ENCODE measurements around the gene SLC35F3. TPM values are rescaled to one million over a fixed set of nuclear protein-coding genes. Genes with fewer than 3 reads are reported as not detected.

SLC35F3 gene
- total RNA-seq, 1 experiment from 2014 or later: 19.1 TPM

DNA sequence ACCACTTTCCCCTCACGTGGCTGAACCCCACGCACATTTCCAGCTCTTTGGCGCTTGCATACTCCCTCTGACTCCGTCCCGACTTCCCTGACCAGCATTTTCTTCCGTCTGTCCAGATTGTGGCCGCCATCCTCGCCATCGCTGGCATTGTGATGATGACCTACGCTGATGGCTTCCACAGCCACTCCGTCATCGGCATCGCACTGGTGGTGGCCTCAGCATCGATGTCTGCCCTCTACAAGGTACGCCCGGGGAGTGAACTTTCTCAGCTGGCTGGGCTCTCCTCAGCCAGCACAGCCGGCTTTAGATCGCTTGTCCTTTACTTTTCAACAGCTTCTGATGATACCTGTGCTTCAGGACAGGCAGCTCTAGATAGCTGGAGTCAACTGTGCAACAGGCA is 412.0 kb downstream of the SLC35F3 start:
- BruUV-seq (replicated peaks): no TSS peak

DNA sequence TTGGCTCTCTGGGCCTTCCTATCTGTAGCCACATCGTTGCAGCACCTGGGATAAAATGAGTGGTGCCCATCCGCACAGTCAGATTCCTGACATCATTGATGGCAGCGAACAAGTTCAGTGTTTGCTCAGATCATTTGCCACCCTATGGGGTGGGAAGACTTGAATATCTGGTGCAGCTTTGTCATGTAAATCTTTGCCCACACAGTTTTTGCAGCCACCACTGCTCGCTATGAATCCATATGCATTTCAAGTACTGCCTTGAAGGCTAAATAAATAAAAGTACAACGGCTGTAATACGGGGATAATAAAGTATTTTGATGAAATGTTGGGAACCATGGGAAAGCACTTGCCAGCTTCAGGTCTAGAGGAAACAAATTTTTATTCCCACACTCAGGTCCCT is 412.5 kb downstream of the SLC35F3 start:
- TF ChIP-seq TCF7L2 (IDR thresholded peaks at IDR 0.05; ENCODE audit: low read depth, low read length) (no peak), POLR2AphosphoS5 (IDR thresholded peaks at IDR 0.05; ENCODE audit: low read depth, low read length) (no peak), SIN3A (IDR thresholded peaks at IDR 0.05; ENCODE audit: borderline replicate concordance, insufficient read depth, low read depth, low read length) (no peak)
- TF ChIP-seq, protein P1, sequence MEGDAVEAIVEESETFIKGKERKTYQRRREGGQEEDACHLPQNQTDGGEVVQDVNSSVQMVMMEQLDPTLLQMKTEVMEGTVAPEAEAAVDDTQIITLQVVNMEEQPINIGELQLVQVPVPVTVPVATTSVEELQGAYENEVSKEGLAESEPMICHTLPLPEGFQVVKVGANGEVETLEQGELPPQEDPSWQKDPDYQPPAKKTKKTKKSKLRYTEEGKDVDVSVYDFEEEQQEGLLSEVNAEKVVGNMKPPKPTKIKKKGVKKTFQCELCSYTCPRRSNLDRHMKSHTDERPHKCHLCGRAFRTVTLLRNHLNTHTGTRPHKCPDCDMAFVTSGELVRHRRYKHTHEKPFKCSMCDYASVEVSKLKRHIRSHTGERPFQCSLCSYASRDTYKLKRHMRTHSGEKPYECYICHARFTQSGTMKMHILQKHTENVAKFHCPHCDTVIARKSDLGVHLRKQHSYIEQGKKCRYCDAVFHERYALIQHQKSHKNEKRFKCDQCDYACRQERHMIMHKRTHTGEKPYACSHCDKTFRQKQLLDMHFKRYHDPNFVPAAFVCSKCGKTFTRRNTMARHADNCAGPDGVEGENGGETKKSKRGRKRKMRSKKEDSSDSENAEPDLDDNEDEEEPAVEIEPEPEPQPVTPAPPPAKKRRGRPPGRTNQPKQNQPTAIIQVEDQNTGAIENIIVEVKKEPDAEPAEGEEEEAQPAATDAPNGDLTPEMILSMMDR (IDR thresholded peaks at IDR 0.05): no peak
- TF ChIP-seq, protein P2, sequence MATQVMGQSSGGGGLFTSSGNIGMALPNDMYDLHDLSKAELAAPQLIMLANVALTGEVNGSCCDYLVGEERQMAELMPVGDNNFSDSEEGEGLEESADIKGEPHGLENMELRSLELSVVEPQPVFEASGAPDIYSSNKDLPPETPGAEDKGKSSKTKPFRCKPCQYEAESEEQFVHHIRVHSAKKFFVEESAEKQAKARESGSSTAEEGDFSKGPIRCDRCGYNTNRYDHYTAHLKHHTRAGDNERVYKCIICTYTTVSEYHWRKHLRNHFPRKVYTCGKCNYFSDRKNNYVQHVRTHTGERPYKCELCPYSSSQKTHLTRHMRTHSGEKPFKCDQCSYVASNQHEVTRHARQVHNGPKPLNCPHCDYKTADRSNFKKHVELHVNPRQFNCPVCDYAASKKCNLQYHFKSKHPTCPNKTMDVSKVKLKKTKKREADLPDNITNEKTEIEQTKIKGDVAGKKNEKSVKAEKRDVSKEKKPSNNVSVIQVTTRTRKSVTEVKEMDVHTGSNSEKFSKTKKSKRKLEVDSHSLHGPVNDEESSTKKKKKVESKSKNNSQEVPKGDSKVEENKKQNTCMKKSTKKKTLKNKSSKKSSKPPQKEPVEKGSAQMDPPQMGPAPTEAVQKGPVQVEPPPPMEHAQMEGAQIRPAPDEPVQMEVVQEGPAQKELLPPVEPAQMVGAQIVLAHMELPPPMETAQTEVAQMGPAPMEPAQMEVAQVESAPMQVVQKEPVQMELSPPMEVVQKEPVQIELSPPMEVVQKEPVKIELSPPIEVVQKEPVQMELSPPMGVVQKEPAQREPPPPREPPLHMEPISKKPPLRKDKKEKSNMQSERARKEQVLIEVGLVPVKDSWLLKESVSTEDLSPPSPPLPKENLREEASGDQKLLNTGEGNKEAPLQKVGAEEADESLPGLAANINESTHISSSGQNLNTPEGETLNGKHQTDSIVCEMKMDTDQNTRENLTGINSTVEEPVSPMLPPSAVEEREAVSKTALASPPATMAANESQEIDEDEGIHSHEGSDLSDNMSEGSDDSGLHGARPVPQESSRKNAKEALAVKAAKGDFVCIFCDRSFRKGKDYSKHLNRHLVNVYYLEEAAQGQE (IDR thresholded peaks at IDR 0.05; ENCODE audit: insufficient read depth in 1 of 2, low read depth in 2 of 2, low read length in 1 of 2): no peak
- POLR2A ChIA-PET: no interaction called here
- no peak overlapping the region for H3K27ac ChIP-seq (ENCODE audit: low read length)
- no TSS peak for BruUV-seq (replicated peaks)
- no peaks in the 10 kb centered on the region for H3K9me3 ChIP-seq (ENCODE audit: control insufficient read depth, insufficient read depth, low read depth, low read length)
- no peaks in the 10 kb centered on the region for H3K36me3 ChIP-seq (ENCODE audit: control insufficient read depth, insufficient read depth, low read length)
- in situ Hi-C loops (cut with HindIII; ENCODE audit: low pct_unique_long_range_greater_than_20kb, low sequenced_read_pairs): no loop called here
- CTCF ChIA-PET: no interaction called here
- DNase-seq (ENCODE audit: low read depth, low spot score) (no peak), ATAC-seq (no peak)
- no peak overlapping the region for H3K4me3 ChIP-seq (ENCODE audit: low read depth in 2 of 2, low read length in 2 of 2)
- intact Hi-C loops (cut with micrococcal nuclease; ENCODE audit: unreplicated experiment): no loop called here
- H3K4me1 ChIP-seq (ENCODE audit: control insufficient read depth, insufficient read depth, low read length): no peaks in the 10 kb centered on the region
- no peaks in the 10 kb centered on the region for H3K27me3 ChIP-seq (ENCODE audit: control insufficient read depth, insufficient read depth, low read length)

More for the DNA sequence above, 412.0 kb downstream of the SLC35F3 start:
- DNase-seq (ENCODE audit: low read depth, low spot score) (no peak), ATAC-seq (no peak)
- Histone ChIP-seq H3K4me3 (ENCODE audit: low read depth in 2 of 2, low read length in 2 of 2) (no peak overlapping the region), H3K27me3 (ENCODE audit: control insufficient read depth, insufficient read depth, low read length) (no peaks in the 10 kb centered on the region), H3K27ac (ENCODE audit: low read length) (no peak overlapping the region), H3K36me3 (ENCODE audit: control insufficient read depth, insufficient read depth, low read length) (no peaks in the 10 kb centered on the region), H3K9me3 (ENCODE audit: control insufficient read depth, insufficient read depth, low read depth, low read length) (no peaks in the 10 kb centered on the region), H3K4me1 (ENCODE audit: control insufficient read depth, insufficient read depth, low read length) (no peaks in the 10 kb centered on the region)
- intact Hi-C loops (cut with micrococcal nuclease; ENCODE audit: unreplicated experiment) (no loop called here), in situ Hi-C loops (cut with HindIII; ENCODE audit: low pct_unique_long_range_greater_than_20kb, low sequenced_read_pairs) (no loop called here)
- TF ChIP-seq, protein P1 (IDR thresholded peaks at IDR 0.05): no peak
- TF ChIP-seq TCF7L2 (IDR thresholded peaks at IDR 0.05; ENCODE audit: low read depth, low read length) (no peak), SIN3A (IDR thresholded peaks at IDR 0.05; ENCODE audit: borderline replicate concordance, insufficient read depth, low read depth, low read length) (no peak), POLR2AphosphoS5 (IDR thresholded peaks at IDR 0.05; ENCODE audit: low read depth, low read length) (no peak)
- TF ChIP-seq, protein P2 (IDR thresholded peaks at IDR 0.05; ENCODE audit: insufficient read depth in 1 of 2, low read depth in 2 of 2, low read length in 1 of 2): no peak
- POLR2A ChIA-PET: no interaction called here
- CTCF ChIA-PET: no interaction called here
